ENCODE measurements around the gene TLE5.
A peak's percentile ranks its signal among the peaks of the same experiment; 100 is the strongest.
"Not testable (repeated sequence)": the region's sequence is repeated elsewhere in the genome, so short reads cannot be mapped to it uniquely, and the experiment has no call there.

Gene TLE5

GRCh38 chr19:3095441-3096191, 33.3 kb upstream of the TLE5 start:
- TF ChIP-seq, protein P1, sequence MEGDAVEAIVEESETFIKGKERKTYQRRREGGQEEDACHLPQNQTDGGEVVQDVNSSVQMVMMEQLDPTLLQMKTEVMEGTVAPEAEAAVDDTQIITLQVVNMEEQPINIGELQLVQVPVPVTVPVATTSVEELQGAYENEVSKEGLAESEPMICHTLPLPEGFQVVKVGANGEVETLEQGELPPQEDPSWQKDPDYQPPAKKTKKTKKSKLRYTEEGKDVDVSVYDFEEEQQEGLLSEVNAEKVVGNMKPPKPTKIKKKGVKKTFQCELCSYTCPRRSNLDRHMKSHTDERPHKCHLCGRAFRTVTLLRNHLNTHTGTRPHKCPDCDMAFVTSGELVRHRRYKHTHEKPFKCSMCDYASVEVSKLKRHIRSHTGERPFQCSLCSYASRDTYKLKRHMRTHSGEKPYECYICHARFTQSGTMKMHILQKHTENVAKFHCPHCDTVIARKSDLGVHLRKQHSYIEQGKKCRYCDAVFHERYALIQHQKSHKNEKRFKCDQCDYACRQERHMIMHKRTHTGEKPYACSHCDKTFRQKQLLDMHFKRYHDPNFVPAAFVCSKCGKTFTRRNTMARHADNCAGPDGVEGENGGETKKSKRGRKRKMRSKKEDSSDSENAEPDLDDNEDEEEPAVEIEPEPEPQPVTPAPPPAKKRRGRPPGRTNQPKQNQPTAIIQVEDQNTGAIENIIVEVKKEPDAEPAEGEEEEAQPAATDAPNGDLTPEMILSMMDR (IDR thresholded peaks at IDR 0.05; ENCODE audit: borderline replicate concordance, insufficient read depth, low read depth, low read length) = no peak
- peak overlapping the region; percentile 64 for H3K4me3 ChIP-seq (ENCODE audit: low read depth, low read length)

- TF ChIP-seq, protein P1 (IDR thresholded peaks at IDR 0.05; ENCODE audit: borderline replicate concordance, insufficient read depth, low read depth, low read length) = no peak
- peak overlapping the region; percentile 64 for H3K4me3 ChIP-seq (ENCODE audit: low read depth, low read length)
Observed at GRCh38 chr19:3094601-3095440, 32.5 kb upstream of the TLE5 start.

DNA sequence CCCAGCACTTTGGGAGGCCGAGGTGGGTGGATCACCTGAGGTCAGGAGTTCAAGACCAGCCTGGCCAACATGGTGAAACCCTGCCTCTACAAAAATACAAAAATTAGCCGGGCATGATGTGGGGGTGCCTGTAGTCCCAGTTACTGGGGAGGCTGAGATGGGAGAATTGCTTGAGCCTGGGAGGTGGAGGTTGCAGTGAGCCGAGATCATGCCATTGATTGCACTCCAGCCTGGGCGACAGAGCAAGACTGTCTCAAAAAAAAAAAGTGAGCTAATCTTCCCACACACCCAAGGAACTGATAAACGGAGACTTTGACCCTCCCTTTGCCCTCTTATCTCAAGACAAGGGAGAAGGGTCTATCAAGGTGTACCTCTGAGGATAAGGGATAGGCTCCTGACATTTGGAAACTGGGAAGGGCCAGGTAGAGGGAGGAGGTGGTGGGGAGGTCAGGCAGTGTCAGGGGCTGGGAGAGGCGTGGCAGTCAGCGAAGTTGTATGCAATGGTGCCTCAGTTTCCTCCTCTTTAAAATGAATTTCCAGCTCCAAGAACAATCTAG, 27.1 kb upstream of the TLE5 start:
- H3K4me3 ChIP-seq (ENCODE audit: low read depth, low read length) = not testable (repeated sequence)

DNA sequence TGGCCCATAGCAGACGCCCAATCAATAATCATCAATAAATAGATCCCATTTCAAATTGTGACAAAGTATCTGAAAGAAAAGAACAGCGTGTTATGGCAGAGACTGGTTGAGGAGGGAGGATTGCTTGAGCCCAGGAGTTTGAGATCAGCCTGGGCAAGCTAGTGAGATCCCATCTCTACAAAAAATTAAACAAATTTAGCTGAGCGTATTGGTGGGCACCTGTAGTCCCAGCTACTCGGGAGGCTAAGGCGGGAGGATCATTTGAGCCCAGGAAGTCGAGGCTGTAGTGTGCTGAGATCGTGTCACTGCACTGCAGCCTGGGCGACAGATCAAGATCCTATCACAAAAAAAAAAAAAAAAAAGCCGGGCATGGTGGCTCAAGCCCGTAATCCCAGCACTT, 25.5 kb upstream of the TLE5 start:
- TF ChIP-seq, protein P1 (IDR thresholded peaks at IDR 0.05; ENCODE audit: borderline replicate concordance, insufficient read depth, low read depth, low read length) = no peak
- no peak overlapping the region for H3K4me3 ChIP-seq (ENCODE audit: low read depth, low read length)

DNA sequence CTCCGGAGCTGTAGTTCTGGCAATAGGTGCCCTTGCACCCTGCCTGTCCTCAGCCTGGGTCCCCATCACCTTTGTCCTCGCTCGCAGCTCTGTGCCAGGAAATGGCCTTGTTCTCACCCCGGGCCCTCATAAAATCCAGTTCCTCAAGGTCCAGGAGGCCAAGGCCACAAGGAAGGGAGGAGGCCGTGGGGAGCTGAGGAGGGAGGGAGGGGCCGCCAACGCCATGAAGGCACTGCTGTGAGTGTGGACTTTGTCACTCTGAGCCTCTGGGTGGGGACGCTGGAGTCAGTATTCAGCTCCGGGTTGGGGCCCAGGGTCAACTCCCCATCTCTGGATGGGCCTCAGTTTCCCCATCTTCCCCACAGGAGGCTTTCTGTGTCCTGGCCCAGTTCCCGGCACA, 22.6 kb upstream of the TLE5 start:
- no peak overlapping the region for H3K4me3 ChIP-seq (ENCODE audit: low read depth, low read length)
- TF ChIP-seq, protein P1 (IDR thresholded peaks at IDR 0.05; ENCODE audit: borderline replicate concordance, insufficient read depth, low read depth, low read length) = no peak

- H3K4me3 ChIP-seq (ENCODE audit: low read depth, low read length) = no peak overlapping the region
- TF ChIP-seq, protein P1 (IDR thresholded peaks at IDR 0.05; ENCODE audit: borderline replicate concordance, insufficient read depth, low read depth, low read length) = no peak
Observed at GRCh38 chr19:3083964-3084363, 21.7 kb upstream of the TLE5 start.

DNA sequence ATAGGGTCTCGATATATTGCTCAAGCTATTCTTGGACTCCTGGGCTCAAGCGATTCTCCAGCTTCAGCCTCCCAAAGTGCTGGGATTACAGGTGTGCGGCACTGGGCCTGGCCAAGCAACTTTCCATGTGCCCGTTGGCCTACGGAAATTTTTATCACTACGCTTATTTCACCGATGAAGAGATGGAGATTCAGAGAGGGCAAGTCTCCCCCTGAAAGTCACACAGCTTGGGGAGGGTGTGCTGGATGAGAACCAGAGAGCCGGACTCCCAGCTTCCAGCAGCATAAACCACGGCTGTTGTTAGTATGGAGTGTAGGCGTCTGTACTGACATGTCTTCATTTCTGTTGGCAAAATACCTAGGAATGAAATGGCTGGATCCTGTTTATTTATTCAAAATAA, 20.0 kb upstream of the TLE5 start:
- no peak overlapping the region for H3K4me3 ChIP-seq (ENCODE audit: low read depth, low read length)
- TF ChIP-seq, protein P1 (IDR thresholded peaks at IDR 0.05; ENCODE audit: borderline replicate concordance, insufficient read depth, low read depth, low read length) = no peak
